ENCODE data around the gene SCN1A.
"Not testable (repeated sequence)": the region's sequence is repeated elsewhere in the genome, so short reads cannot be mapped to it uniquely, and the experiment has no call there.

The SCN1A gene

GRCh38 chr2:166155589-166155988 is 27.8 kb upstream of the SCN1A start:
- no peak overlapping the region for H3K4me3 ChIP-seq
- H3K27ac ChIP-seq, result no peak overlapping the region
- H3K9me3 ChIP-seq (replicated peaks in 1 of 11), result no peaks in the 10 kb centered on the region
- H4K20me1 ChIP-seq, result no peaks in the 10 kb centered on the region
- H3K4me2 ChIP-seq, result no peak overlapping the region
- H3K36me3 ChIP-seq, result no peaks in the 10 kb centered on the region
- H3K4me1 ChIP-seq, result no peaks in the 10 kb centered on the region
- TF ChIP-seq Cebpa-rat (IDR thresholded peaks at IDR 0.05), result no peak
- no peak overlapping the region for H3K9ac ChIP-seq
- H3K27me3 ChIP-seq, result no peaks in the 10 kb centered on the region

DNA sequence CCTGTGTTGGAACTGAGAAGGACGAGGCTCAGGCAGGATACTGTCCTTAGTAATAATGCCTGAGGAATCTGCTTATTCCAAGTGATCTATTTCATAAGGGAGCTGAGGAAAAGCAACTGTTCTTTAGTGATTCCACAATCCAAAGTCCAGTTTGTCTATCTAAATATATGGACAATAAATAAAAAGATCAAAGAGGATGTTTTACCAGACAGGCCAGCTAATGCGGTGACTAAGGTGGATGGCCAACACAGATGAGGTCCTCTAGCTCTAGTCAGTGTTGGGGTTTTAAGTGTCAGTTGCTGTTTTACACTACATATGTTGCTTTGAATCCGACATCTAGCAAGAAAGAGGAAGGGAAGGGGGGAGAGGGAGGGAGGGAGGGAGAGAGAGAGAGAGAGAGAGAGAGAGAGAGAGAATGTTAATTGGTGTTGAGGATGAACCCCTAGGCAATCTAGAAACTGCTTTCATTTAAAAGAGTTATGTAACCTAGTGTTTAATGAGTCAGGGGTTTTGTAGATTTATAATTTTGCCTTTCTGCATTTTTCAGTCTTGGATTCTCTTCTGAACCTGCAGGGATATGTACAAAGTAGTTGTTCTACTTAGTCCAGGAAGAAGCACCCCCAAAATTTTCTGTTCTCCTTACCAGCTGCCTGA is 27.0 kb upstream of the SCN1A start:
- no peaks in the 10 kb centered on the region for H3K27me3 ChIP-seq
- H3K4me3 ChIP-seq, result no peak overlapping the region
- no peak overlapping the region for H3K4me2 ChIP-seq
- H3K27ac ChIP-seq, result no peak overlapping the region
- TF ChIP-seq Cebpa-rat (IDR thresholded peaks at IDR 0.05), result no peak
- no peak overlapping the region for H3K9ac ChIP-seq
- H3K4me1 ChIP-seq, result no peaks in the 10 kb centered on the region
- no peaks in the 10 kb centered on the region for H3K36me3 ChIP-seq
- H4K20me1 ChIP-seq, result no peaks in the 10 kb centered on the region
- H3K9me3 ChIP-seq (replicated peaks in 1 of 11), result no peaks in the 10 kb centered on the region

GRCh38 chr2:166152064-166152463 is 24.2 kb upstream of the SCN1A start:
- H3K27me3 ChIP-seq, result no peaks in the 10 kb centered on the region
- H4K20me1 ChIP-seq, result no peaks in the 10 kb centered on the region
- no peak overlapping the region for H3K27ac ChIP-seq
- H3K4me3 ChIP-seq, result no peak overlapping the region
- no peaks in the 10 kb centered on the region for H3K9me3 ChIP-seq (replicated peaks in 1 of 11)
- H3K4me1 ChIP-seq, result no peaks in the 10 kb centered on the region
- H3K36me3 ChIP-seq, result no peaks in the 10 kb centered on the region
- H3K4me2 ChIP-seq, result no peak overlapping the region
- no peak overlapping the region for H3K9ac ChIP-seq
- TF ChIP-seq Cebpa-rat (IDR thresholded peaks at IDR 0.05), result no peak

DNA sequence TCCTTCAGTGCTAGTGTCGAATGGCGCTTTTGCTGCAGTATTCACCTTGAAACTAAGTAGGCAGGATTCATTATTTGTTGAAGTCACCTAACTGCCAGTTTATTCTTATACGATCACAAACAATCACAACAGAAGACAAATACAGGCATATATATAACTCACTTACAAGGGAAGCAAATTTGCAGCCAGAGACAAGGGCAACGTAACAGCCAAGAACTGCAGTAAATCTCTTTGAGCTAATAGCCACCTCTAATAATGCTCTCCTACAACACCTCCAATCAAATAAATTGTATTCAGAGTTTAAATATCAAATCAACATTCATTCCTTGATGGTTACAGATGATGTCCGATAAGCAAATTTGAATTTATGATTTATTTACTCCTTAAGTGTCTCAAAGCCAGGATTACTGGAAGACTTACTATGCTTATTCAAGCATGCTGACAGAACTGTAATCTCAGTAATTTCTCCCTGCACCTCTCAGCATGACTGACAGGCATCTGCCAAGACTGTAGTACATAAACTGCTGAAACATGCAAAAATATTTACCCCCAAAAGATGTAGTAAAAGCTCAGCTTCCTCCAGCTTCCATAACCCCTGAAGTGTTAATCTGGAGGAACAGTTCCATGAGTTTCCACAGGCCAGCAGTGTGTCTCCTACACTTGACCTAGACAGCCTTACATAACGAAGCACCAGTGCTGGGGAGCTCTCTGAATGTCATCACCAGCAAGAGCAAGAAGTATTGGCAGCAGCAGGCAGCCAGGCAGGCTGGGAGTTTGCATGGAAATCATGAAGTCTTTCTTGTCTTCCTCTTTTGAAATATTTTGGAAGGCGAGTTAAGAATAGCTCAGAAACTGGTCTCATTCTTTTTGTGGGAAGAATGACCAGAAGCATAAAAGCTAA is 20.9 kb upstream of the SCN1A start:
- TF ChIP-seq Cebpa-rat (IDR thresholded peaks at IDR 0.05), result no peak
- no peaks in the 10 kb centered on the region for H4K20me1 ChIP-seq
- H3K4me2 ChIP-seq, result no peak overlapping the region
- no peaks in the 10 kb centered on the region for H3K36me3 ChIP-seq
- no peaks in the 10 kb centered on the region for H3K4me1 ChIP-seq
- no peak overlapping the region for H3K4me3 ChIP-seq
- H3K9ac ChIP-seq, result no peak overlapping the region
- H3K27me3 ChIP-seq, result no peaks in the 10 kb centered on the region
- no peak overlapping the region for H3K27ac ChIP-seq
- H3K9me3 ChIP-seq (replicated peaks in 1 of 11), result no peaks in the 10 kb centered on the region

GRCh38 chr2:166147883-166148282 is 20.1 kb upstream of the SCN1A start:
- no peak for TF ChIP-seq Cebpa-rat (IDR thresholded peaks at IDR 0.05)
- Histone ChIP-seq H3K27ac (no peak overlapping the region), H3K4me1 (no peaks in the 10 kb centered on the region), H3K4me2 (no peak overlapping the region), H3K9ac (no peak overlapping the region), H4K20me1 (no peaks in the 10 kb centered on the region), H3K36me3 (no peaks in the 10 kb centered on the region), H3K9me3 (replicated peaks in 1 of 11) (no peaks in the 10 kb centered on the region), H3K27me3 (no peaks in the 10 kb centered on the region), H3K4me3 (no peak overlapping the region)

- Histone ChIP-seq H3K27me3 (no peaks in the 10 kb centered on the region), H3K4me1 (no peaks in the 10 kb centered on the region), H3K4me3 (no peak overlapping the region), H3K27ac (no peak overlapping the region), H3K4me2 (no peak overlapping the region), H4K20me1 (no peaks in the 10 kb centered on the region), H3K9me3 (replicated peaks in 1 of 11) (no peaks in the 10 kb centered on the region), H3K9ac (no peak overlapping the region), H3K36me3 (no peaks in the 10 kb centered on the region)
- no peak for TF ChIP-seq Cebpa-rat (IDR thresholded peaks at IDR 0.05)
These were observed 16.3 kb upstream of the SCN1A start for GRCh38 chr2:166144071-166144470.

DNA sequence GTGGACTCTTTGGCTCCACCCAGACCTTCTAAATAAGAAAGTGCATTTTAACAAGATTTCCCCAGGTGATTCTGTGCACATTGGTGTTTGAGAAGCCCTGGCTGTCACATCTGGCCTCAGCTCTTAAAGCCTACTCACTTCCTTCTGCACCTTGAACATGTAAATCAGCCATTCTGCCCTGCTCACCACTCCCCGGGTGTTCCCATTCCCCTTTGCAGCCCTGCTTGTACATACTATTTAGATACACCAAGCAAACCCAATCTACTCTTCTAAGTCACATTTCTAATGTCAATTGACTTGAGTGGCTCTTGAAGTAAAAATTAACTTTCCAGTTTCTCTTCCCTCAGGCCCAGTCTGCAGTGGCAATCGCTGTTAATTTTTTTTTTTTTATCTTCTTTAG is 13.1 kb upstream of the SCN1A start:
- Histone ChIP-seq H3K4me3 (no peak overlapping the region), H3K9me3 (replicated peaks in 1 of 11) (no peaks in the 10 kb centered on the region), H3K4me2 (no peak overlapping the region), H3K9ac (no peak overlapping the region), H3K4me1 (no peaks in the 10 kb centered on the region), H4K20me1 (no peaks in the 10 kb centered on the region), H3K27me3 (no peaks in the 10 kb centered on the region), H3K27ac (no peak overlapping the region), H3K36me3 (no peaks in the 10 kb centered on the region)
- TF ChIP-seq Cebpa-rat (IDR thresholded peaks at IDR 0.05), result no peak

DNA sequence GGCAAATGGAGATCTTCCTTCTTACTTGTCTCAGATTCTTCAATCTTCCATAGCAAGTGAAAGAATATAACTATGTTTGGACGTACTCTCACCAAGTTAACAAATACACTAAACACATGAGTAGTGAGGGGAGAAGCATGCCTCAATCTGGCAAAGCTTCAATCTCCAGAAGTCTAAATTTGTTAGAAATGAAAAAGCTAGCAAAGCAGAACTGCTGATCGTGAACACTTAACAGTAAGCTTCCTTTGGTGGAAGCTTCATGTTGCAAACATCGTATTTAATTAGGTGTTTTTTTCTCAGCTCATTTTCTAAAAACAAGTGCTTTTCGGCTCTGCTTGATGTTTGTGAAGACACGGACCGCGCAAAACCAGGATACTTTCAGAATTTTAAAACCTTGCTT is 12.7 kb upstream of the SCN1A start:
- TF ChIP-seq Cebpa-rat (IDR thresholded peaks at IDR 0.05), result no peak
- Histone ChIP-seq H3K4me1 (no peaks in the 10 kb centered on the region), H3K4me2 (no peak overlapping the region), H3K27me3 (no peaks in the 10 kb centered on the region), H3K9ac (no peak overlapping the region), H3K9me3 (replicated peaks in 1 of 11) (no peaks in the 10 kb centered on the region), H3K27ac (no peak overlapping the region), H3K4me3 (no peak overlapping the region), H3K36me3 (no peaks in the 10 kb centered on the region), H4K20me1 (no peaks in the 10 kb centered on the region)

GRCh38 chr2:166139479-166139878 is 11.7 kb upstream of the SCN1A start:
- H3K36me3 ChIP-seq; H3K27ac ChIP-seq; H3K9me3 ChIP-seq (replicated peaks in 1 of 11); H3K4me2 ChIP-seq; H3K4me3 ChIP-seq; H3K4me1 ChIP-seq; H4K20me1 ChIP-seq; H3K27me3 ChIP-seq; H3K9ac ChIP-seq: not testable (repeated sequence)

- H3K27ac ChIP-seq, result no peak overlapping the region
- no peak overlapping the region for H3K9ac ChIP-seq
- H3K4me2 ChIP-seq, result no peak overlapping the region
- no peaks in the 10 kb centered on the region for H3K27me3 ChIP-seq
- no peak for TF ChIP-seq Cebpa-rat (IDR thresholded peaks at IDR 0.05)
- no peaks in the 10 kb centered on the region for H3K9me3 ChIP-seq (replicated peaks in 1 of 11)
- H4K20me1 ChIP-seq, result no peaks in the 10 kb centered on the region
- no peaks in the 10 kb centered on the region for H3K4me1 ChIP-seq
- no peaks in the 10 kb centered on the region for H3K36me3 ChIP-seq
- H3K4me3 ChIP-seq, result no peak overlapping the region
These were observed 10.8 kb upstream of the SCN1A start for GRCh38 chr2:166138667-166139066.

All from BLaER1 treated with 17β-estradiol and CSF1 and Interleukin-3, amounts not matched to agents 10 nM and 100 nM (cell line).